Fibroblast of lung (primary cell): ENCODE results near the gene MYZAP. TPM values are rescaled to one million over a fixed set of nuclear protein-coding genes. Genes with fewer than 3 reads are reported as not detected.

Experiments
- DNase-seq, 2 donors: peaks; one replicate each; pipeline versions ENCODE4 v3.0.0 to v3.0.0-alpha.2; 2010; ENCODE audit warnings: low read depth in 2 of 2
- H2AFZ ChIP-seq: 2 replicates; pipeline ENCODE4 v1.5.1; 2012; ENCODE audit warnings: low read length, control low read depth, inconsistent platforms
- H3K27ac ChIP-seq: 2 replicates; pipeline ENCODE4 v1.5.1; 2011; ENCODE audit warnings: low read length, control low read depth; ENCODE audit not compliant: insufficient read depth
- H3K27me3 ChIP-seq: 2 replicates; pipeline ENCODE4 v1.5.1; 2011; ENCODE audit warnings: mild to moderate bottlenecking, low read length; ENCODE audit not compliant: control insufficient read depth, insufficient read depth
- H3K36me3 ChIP-seq: 2 replicates; pipeline ENCODE4 v1.5.1; 2011; ENCODE audit warnings: low read length; ENCODE audit not compliant: control insufficient read depth, insufficient read depth
- H3K4me1 ChIP-seq: 2 replicates; pipeline ENCODE4 v1.5.1; 2011; ENCODE audit warnings: low read length; ENCODE audit not compliant: control insufficient read depth, insufficient read depth; ENCODE audit errors: extremely low read depth
- H3K4me2 ChIP-seq: 2 replicates; pipeline ENCODE4 v1.5.1; 2011; ENCODE audit warnings: low read length, control low read depth; ENCODE audit not compliant: insufficient read depth; ENCODE audit errors: extremely low read depth
- H3K4me3 ChIP-seq, 4 experiments: fragments of 200-600 bp in 1 of 4; sonication (generic) in 1 of 4; replicated peaks in 1 of 4; 2 replicates each; pipeline ENCODE4 v1.5.1; 2011 to 2016; ENCODE audit warnings: low read length in 4 of 4, low read depth in 3 of 4, mild to moderate bottlenecking in 3 of 4, control low read depth in 2 of 4, inconsistent platforms in 1 of 4, mixed read lengths in 1 of 4; ENCODE audit not compliant: insufficient read depth in 1 of 4; ENCODE audit errors: control extremely low read depth in 1 of 4
- H3K79me2 ChIP-seq: 2 replicates; pipeline ENCODE4 v1.5.1; 2012; ENCODE audit warnings: mild to moderate bottlenecking, low read length, inconsistent platforms; ENCODE audit not compliant: control insufficient read depth, insufficient read depth
- H3K9ac ChIP-seq: 2 replicates; pipeline ENCODE4 v1.5.1; 2011; ENCODE audit warnings: mild to moderate bottlenecking, low read length, control low read depth; ENCODE audit not compliant: insufficient read depth
- H3K9me3 ChIP-seq: 2 replicates; pipeline ENCODE4 v1.5.1; 2012; ENCODE audit warnings: low read depth, low read length; ENCODE audit not compliant: control insufficient read depth, insufficient read depth
- H4K20me1 ChIP-seq: 2 replicates; pipeline ENCODE4 v1.5.1; 2011; ENCODE audit warnings: low read length; ENCODE audit not compliant: control insufficient read depth, insufficient read depth; ENCODE audit errors: extremely low read depth
- EZH2 ChIP-seq: IDR thresholded peaks from 2 replicates; pipeline ENCODE4 v1.5.1; 2012; ENCODE audit warnings: low read length, control low read depth, mild to moderate bottlenecking; ENCODE audit errors: missing control alignments
- polyA plus RNA-seq, 2 donors: library from polyadenylated mRNA; depleted of rRNA in 1 of 2; stranded (reverse) in 1 of 2; unstranded in 1 of 2; fragments of >200 nt; gene quantifications; 2 replicates each; pipeline ENCODE4 v1.2.1, GENCODE V29; 2011 to 2012; ENCODE audit warnings: missing spikeins in 1 of 2
- total RNA-seq: library from RNA; depleted of rRNA; stranded (reverse); fragments of >200 nt; gene quantifications from 2 replicates; pipeline ENCODE4 v1.2.1, GENCODE V29; 2014
- TF ChIP-seq, protein P1 (sequence below), 2 donors: IDR thresholded peaks in 1 of 2; conservative IDR thresholded peaks in 1 of 2; 1 replicate in 1 of 2; 2 replicates in 1 of 2; pipeline ENCODE4 v1.5.1; 2011 to 2012; ENCODE audit warnings: low read length in 2 of 2, control low read depth in 1 of 2, inconsistent platforms in 1 of 2, low read depth in 1 of 2, mild to moderate bottlenecking in 1 of 2

Gene MYZAP
- total and polyA plus RNA-seq, 2 donors (not counting 1 experiment from before 2014, with no cell fraction given): 0.17 TPM; not detected in 1

DNA sequence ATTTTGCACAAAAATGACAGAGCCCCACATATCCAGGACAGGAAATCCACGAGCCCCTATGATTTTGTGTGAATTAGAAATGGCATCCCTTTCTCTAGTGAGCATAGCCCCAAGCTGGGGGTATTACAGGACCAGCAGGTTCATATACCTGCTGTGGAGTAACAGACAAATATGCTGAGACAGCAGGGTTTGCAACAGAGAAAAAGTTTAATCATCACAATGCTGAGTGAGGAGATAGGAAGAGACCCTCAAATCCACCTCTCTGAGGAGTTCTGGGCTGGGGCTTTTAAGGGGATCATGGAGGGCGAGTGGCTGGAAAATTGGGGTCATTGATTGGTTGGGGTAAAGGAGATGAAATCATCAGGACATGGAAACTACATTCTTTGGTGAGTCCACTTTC, 8.4 kb upstream of the MYZAP start:
- Histone ChIP-seq H3K36me3 (no peaks in the 10 kb centered on the region), H3K27me3 (peaks cover 16% of the 10 kb centered on the region), H3K79me2 (no peaks in the 10 kb centered on the region), H3K27ac (no peak overlapping the region), H3K9ac (no peak overlapping the region), H3K4me2 (no peak overlapping the region), H2AFZ (no peak overlapping the region), H3K9me3 (no peaks in the 10 kb centered on the region), H3K4me1 (no peaks in the 10 kb centered on the region), H4K20me1 (no peaks in the 10 kb centered on the region), H3K4me3 (no peak overlapping the region)
- TF ChIP-seq, protein P1, sequence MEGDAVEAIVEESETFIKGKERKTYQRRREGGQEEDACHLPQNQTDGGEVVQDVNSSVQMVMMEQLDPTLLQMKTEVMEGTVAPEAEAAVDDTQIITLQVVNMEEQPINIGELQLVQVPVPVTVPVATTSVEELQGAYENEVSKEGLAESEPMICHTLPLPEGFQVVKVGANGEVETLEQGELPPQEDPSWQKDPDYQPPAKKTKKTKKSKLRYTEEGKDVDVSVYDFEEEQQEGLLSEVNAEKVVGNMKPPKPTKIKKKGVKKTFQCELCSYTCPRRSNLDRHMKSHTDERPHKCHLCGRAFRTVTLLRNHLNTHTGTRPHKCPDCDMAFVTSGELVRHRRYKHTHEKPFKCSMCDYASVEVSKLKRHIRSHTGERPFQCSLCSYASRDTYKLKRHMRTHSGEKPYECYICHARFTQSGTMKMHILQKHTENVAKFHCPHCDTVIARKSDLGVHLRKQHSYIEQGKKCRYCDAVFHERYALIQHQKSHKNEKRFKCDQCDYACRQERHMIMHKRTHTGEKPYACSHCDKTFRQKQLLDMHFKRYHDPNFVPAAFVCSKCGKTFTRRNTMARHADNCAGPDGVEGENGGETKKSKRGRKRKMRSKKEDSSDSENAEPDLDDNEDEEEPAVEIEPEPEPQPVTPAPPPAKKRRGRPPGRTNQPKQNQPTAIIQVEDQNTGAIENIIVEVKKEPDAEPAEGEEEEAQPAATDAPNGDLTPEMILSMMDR (conservative IDR thresholded peaks at IDR 0.05 in 1 of 2, IDR thresholded peaks at IDR 0.05 in 1 of 2; ENCODE audit: low read depth in 1 of 2, low read length in 2 of 2): no peak
- TF ChIP-seq EZH2: no peak
- DNase-seq: no peak

GRCh38 chr15:57583720-57584119, 8.0 kb upstream of the MYZAP start:
- Histone ChIP-seq H3K9me3 (no peaks in the 10 kb centered on the region), H3K4me3 (no peak overlapping the region), H3K4me1 (no peaks in the 10 kb centered on the region), H3K27ac (no peak overlapping the region), H3K79me2 (no peaks in the 10 kb centered on the region), H3K36me3 (no peaks in the 10 kb centered on the region), H3K27me3 (peaks cover 15% of the 10 kb centered on the region), H3K9ac (no peak overlapping the region), H4K20me1 (no peaks in the 10 kb centered on the region), H3K4me2 (no peak overlapping the region), H2AFZ (no peak overlapping the region)
- TF ChIP-seq EZH2: no peak
- TF ChIP-seq, protein P1 (conservative IDR thresholded peaks at IDR 0.05 in 1 of 2, IDR thresholded peaks at IDR 0.05 in 1 of 2; ENCODE audit: low read depth in 1 of 2, low read length in 2 of 2): no peak
- no peak for DNase-seq

GRCh38 chr15:57586661-57587424, 4.9 kb upstream of the MYZAP start:
- H4K20me1 ChIP-seq: no peaks in the 10 kb centered on the region
- TF ChIP-seq EZH2: no peak
- TF ChIP-seq, protein P1 (conservative IDR thresholded peaks at IDR 0.05 in 1 of 2, IDR thresholded peaks at IDR 0.05 in 1 of 2; ENCODE audit: low read depth in 1 of 2, low read length in 2 of 2): no peak
- H3K27me3 ChIP-seq: peaks cover 10% of the 10 kb centered on the region
- no peak for DNase-seq
- no peaks in the 10 kb centered on the region for H3K79me2 ChIP-seq
- no peak overlapping the region for H2AFZ ChIP-seq
- H3K4me3 ChIP-seq: no peak overlapping the region
- H3K9ac ChIP-seq: no peak overlapping the region
- H3K36me3 ChIP-seq: no peaks in the 10 kb centered on the region
- no peak overlapping the region for H3K27ac ChIP-seq
- H3K4me1 ChIP-seq: no peaks in the 10 kb centered on the region
- H3K4me2 ChIP-seq: no peak overlapping the region
- no peaks in the 10 kb centered on the region for H3K9me3 ChIP-seq
